DND-41 (cell line): ENCODE results near the gene TIPRL.

ENCODE experiments used
- ATAC-seq: fragments of 200-7000 bp; cut with Tn5 transposase; 3 replicates; pipeline ENCODE4 v1.9.1; 2021; ENCODE audit warnings: low read depth; ENCODE audit not compliant: insufficient read depth
- DNase-seq: peaks from one replicate; pipeline ENCODE4 v3.0.0-alpha.2; 2020
- H2AFZ ChIP-seq: 2 replicates; pipeline ENCODE4 v1.6.0; 2012; ENCODE audit warnings: low read depth, low read length
- H3K27ac ChIP-seq: 2 replicates; pipeline ENCODE4 v1.5.1; 2012; ENCODE audit warnings: low read length, inconsistent platforms
- H3K27me3 ChIP-seq: fragments of 200-600 bp; sonication (generic); 2 replicates; pipeline ENCODE4 v1.6.0; 2012; ENCODE audit warnings: low read length, mild to moderate bottlenecking, inconsistent platforms; ENCODE audit not compliant: insufficient read depth, poor library complexity
- H3K36me3 ChIP-seq: 2 replicates; pipeline ENCODE4 v1.5.1; 2012; ENCODE audit warnings: low read length, inconsistent platforms; ENCODE audit not compliant: insufficient read depth
- H3K4me1 ChIP-seq: 2 replicates; pipeline ENCODE4 v1.5.1; 2012; ENCODE audit warnings: mild to moderate bottlenecking, low read length; ENCODE audit not compliant: insufficient read depth
- H3K4me2 ChIP-seq: 2 replicates; pipeline ENCODE4 v1.6.0; 2012; ENCODE audit warnings: mild to moderate bottlenecking, moderate library complexity, low read length, inconsistent platforms; ENCODE audit not compliant: insufficient read depth
- H3K4me3 ChIP-seq, 2 experiments: fragments of 200-600 bp in 1 of 2; shearing (Covaris generic) in 1 of 2; 2 replicates each; pipeline ENCODE4 v1.5.1; 2012 to 2016; ENCODE audit warnings: inconsistent platforms in 2 of 2, low read length in 2 of 2, mild to moderate bottlenecking in 2 of 2, low read depth in 1 of 2, moderate library complexity in 1 of 2
- H3K79me2 ChIP-seq: 2 replicates; pipeline ENCODE4 v1.6.0; 2012; ENCODE audit warnings: low read length, inconsistent platforms; ENCODE audit not compliant: insufficient read depth
- H3K9ac ChIP-seq: 2 replicates; pipeline ENCODE4 v1.6.0; 2012; ENCODE audit warnings: low read depth, mild to moderate bottlenecking, inconsistent platforms, low read length, moderate library complexity
- H3K9me3 ChIP-seq: 2 replicates; pipeline ENCODE4 v1.5.1; 2012; ENCODE audit warnings: low read length, moderate library complexity, mild to moderate bottlenecking, inconsistent platforms; ENCODE audit not compliant: insufficient read depth, severe bottlenecking
- H4K20me1 ChIP-seq: 2 replicates; pipeline ENCODE4 v1.6.0; 2012; ENCODE audit warnings: low read length; ENCODE audit not compliant: insufficient read depth
- CTCF ChIP-seq: IDR thresholded peaks from 2 replicates; pipeline ENCODE4 v1.5.1; 2012; ENCODE audit warnings: borderline replicate concordance, low read length, moderate library complexity, mild to moderate bottlenecking; ENCODE audit not compliant: poor library complexity, severe bottlenecking; ENCODE audit errors: extremely low read depth
- EZH2 ChIP-seq: IDR thresholded peaks from 3 replicates; pipeline ENCODE4 v1.6.1; 2012; ENCODE audit warnings: borderline replicate concordance, low read depth, mild to moderate bottlenecking, moderate library complexity, low read length, inconsistent platforms; ENCODE audit not compliant: severe bottlenecking

The TIPRL gene

GRCh38 chr1:168164771-168165170 is 14.0 kb upstream of the TIPRL start:
- Histone ChIP-seq H3K4me3 (no peak overlapping the region), H3K9ac (no peak overlapping the region), H2AFZ (no peak overlapping the region), H3K4me1 (no peaks in the 10 kb centered on the region), H3K79me2 (no peaks in the 10 kb centered on the region), H3K27me3 (no peaks in the 10 kb centered on the region), H3K27ac (no peak overlapping the region), H3K4me2 (no peak overlapping the region), H4K20me1 (no peaks in the 10 kb centered on the region), H3K36me3 (no peaks in the 10 kb centered on the region), H3K9me3 (peaks cover 3% of the 10 kb centered on the region)
- TF ChIP-seq EZH2 (no peak), CTCF (no peak)
- DNase-seq (no peak), ATAC-seq (no peak)

GRCh38 chr1:168167806-168168205 is 11.0 kb upstream of the TIPRL start:
- Histone ChIP-seq H3K9ac (no peak overlapping the region), H3K36me3 (no peaks in the 10 kb centered on the region), H3K27ac (no peak overlapping the region), H3K4me1 (no peaks in the 10 kb centered on the region), H3K9me3 (no peaks in the 10 kb centered on the region), H3K79me2 (no peaks in the 10 kb centered on the region), H3K27me3 (no peaks in the 10 kb centered on the region), H4K20me1 (no peaks in the 10 kb centered on the region), H2AFZ (peak overlapping the region; percentile 43), H3K4me2 (no peak overlapping the region), H3K4me3 (no peak overlapping the region)
- DNase-seq (no peak), ATAC-seq (no peak)
- TF ChIP-seq CTCF (no peak), EZH2 (no peak)

- no peaks in the 10 kb centered on the region for H3K9me3 ChIP-seq
- H3K4me3 ChIP-seq: no peak overlapping the region
- no peak for DNase-seq
- no peaks in the 10 kb centered on the region for H3K27me3 ChIP-seq
- H3K4me1 ChIP-seq: no peaks in the 10 kb centered on the region
- H3K79me2 ChIP-seq: no peaks in the 10 kb centered on the region
- H3K36me3 ChIP-seq: no peaks in the 10 kb centered on the region
- H4K20me1 ChIP-seq: no peaks in the 10 kb centered on the region
- peak overlapping the region; percentile 27 for H2AFZ ChIP-seq
- TF ChIP-seq CTCF: no peak
- TF ChIP-seq EZH2: no peak
- no peak overlapping the region for H3K27ac ChIP-seq
- H3K9ac ChIP-seq: no peak overlapping the region
- ATAC-seq: no peak
- H3K4me2 ChIP-seq: no peak overlapping the region
These were observed 7.9 kb upstream of the TIPRL start for GRCh38 chr1:168170564-168171508.
